HEK293T (cell line): ENCODE measurements around the gene UAP1L1.
A peak's percentile ranks its signal among the peaks of the same experiment; 100 is the strongest.
"Not testable (repeated sequence)": the region's sequence is repeated elsewhere in the genome, so short reads cannot be mapped to it uniquely, and the experiment has no call there.

Experiments used
- CTCF ChIA-PET: fragments of 350-600 bp; formaldehyde crosslinking; extraction: SDS; loops from one replicate; lab custom pipeline; 2021; ENCODE audit warnings: antibody characterized with exemption, inconsistent platforms; lab: Yijun Ruan, JAX
- POLR2A ChIA-PET: fragments of 350-600 bp; formaldehyde crosslinking; extraction: SDS; loops from one replicate; lab custom pipeline; 2020; ENCODE audit warnings: antibody characterized with exemption, inconsistent platforms; lab: Yijun Ruan, JAX
- DNase-seq: peaks from one replicate; pipeline ENCODE4 v3.0.0; 2012; ENCODE audit warnings: mixed read lengths; ENCODE audit errors: extremely low spot score
- ARNT ChIP-seq: fragments of 450-650 bp; IDR thresholded peaks from 2 replicates; pipeline ENCODE4 v1.6.1; 2017; ENCODE audit warnings: mild to moderate bottlenecking
- BHLHE40 ChIP-seq: fragments of 450-650 bp; IDR thresholded peaks from 2 replicates; pipeline ENCODE4 v1.6.1; 2016; ENCODE audit warnings: mild to moderate bottlenecking, moderate library complexity, borderline replicate concordance
- CTBP1 ChIP-seq: fragments of 450-650 bp; IDR thresholded peaks from 2 replicates; pipeline ENCODE4 v1.6.1; 2016; ENCODE audit warnings: borderline replicate concordance
- ELF4 ChIP-seq: fragments of 450-650 bp; IDR thresholded peaks from 2 replicates; pipeline ENCODE4 v1.6.1; 2017; ENCODE audit warnings: antibody characterized with exemption
- FOXA1 ChIP-seq: fragments of 450-650 bp; IDR thresholded peaks from 2 replicates; pipeline ENCODE4 v1.6.1; 2016; ENCODE audit warnings: mild to moderate bottlenecking
- FOXK2 ChIP-seq: fragments of 450-650 bp; IDR thresholded peaks from 2 replicates; pipeline ENCODE4 v1.6.1; 2016; ENCODE audit warnings: mild to moderate bottlenecking
- FOXM1 ChIP-seq: fragments of 450-650 bp; IDR thresholded peaks from 2 replicates; pipeline ENCODE4 v1.6.1; 2017; ENCODE audit warnings: mild to moderate bottlenecking, borderline replicate concordance
- HDGF ChIP-seq: fragments of 450-650 bp; IDR thresholded peaks from 2 replicates; pipeline ENCODE4 v1.6.1; 2017; ENCODE audit warnings: antibody characterized with exemption, borderline replicate concordance
- L3MBTL2 ChIP-seq: fragments of 450-650 bp; conservative IDR thresholded peaks from 2 replicates; pipeline ENCODE4 v1.6.1; 2016; ENCODE audit warnings: mild to moderate bottlenecking
- LEF1 ChIP-seq: fragments of 450-650 bp; IDR thresholded peaks from 2 replicates; pipeline ENCODE4 v1.6.1; 2017; ENCODE audit warnings: mild to moderate bottlenecking, borderline replicate concordance
- NFRKB ChIP-seq: fragments of 450-650 bp; IDR thresholded peaks from 2 replicates; pipeline ENCODE4 v1.6.1; 2016; ENCODE audit warnings: mild to moderate bottlenecking, moderate library complexity
- SP1 ChIP-seq: fragments of 450-650 bp; IDR thresholded peaks from 2 replicates; pipeline ENCODE4 v1.6.1; 2017
- SUZ12 ChIP-seq: fragments of 450-650 bp; IDR thresholded peaks from 2 replicates; pipeline ENCODE4 v1.6.1; 2016; ENCODE audit warnings: mild to moderate bottlenecking
- TARDBP ChIP-seq: fragments of 450-650 bp; IDR thresholded peaks from 2 replicates; pipeline ENCODE4 v1.6.1; 2016
- ZNF384 ChIP-seq: fragments of 450-650 bp; IDR thresholded peaks from 2 replicates; pipeline ENCODE4 v1.6.1; 2016
- TF ChIP-seq, protein P1 (sequence below): fragments of 450-650 bp; IDR thresholded peaks from 2 replicates; pipeline ENCODE4 v1.6.1; 2016

Gene UAP1L1

DNA sequence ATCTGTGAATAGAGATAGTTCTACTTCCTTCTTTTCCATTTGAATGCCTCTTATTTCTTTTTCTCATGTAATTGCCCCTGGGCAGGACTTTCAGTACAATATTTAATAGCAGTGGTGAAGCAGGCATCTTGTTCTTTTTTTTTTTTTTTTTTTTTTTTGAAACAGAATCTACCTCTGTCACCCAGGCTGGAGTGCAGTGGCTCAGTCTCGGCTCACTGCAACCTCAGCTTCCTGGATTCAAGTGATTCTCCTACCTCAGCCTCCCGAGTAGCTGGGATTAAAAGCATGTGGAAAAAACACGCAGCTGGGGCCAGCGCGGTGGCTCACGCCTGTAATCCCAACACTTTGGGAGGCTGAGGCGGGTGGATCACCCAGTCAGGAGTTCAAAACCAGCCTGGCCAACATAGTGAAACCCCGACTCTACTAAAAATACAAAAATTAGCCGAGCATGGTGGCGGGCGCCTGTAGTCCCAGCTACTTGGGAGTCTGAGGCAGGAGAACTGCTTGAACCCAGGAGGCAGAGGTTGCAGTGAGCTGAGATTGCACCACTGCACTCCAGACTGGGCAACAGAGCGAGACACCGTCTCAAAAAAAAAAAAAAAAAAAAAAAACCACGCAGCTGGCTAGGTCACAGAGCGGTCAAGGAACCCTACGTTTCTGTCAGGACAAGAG, 45.6 kb downstream of the UAP1L1 start:
- TF ChIP-seq ZNF384 = peak; percentile 81
- ChIA-PET CTCF (interaction anchor here (1.5 kb wide), 1 partner anchor 114 kb away, joined by 4 read pairs; no protein-coding TSS in a partner anchor), POLR2A (interaction anchor here (1.7 kb wide), 1 partner anchor 15 kb away, joined by 3 read pairs; no protein-coding TSS in a partner anchor)
- DNase-seq = not testable (repeated sequence)

DNA sequence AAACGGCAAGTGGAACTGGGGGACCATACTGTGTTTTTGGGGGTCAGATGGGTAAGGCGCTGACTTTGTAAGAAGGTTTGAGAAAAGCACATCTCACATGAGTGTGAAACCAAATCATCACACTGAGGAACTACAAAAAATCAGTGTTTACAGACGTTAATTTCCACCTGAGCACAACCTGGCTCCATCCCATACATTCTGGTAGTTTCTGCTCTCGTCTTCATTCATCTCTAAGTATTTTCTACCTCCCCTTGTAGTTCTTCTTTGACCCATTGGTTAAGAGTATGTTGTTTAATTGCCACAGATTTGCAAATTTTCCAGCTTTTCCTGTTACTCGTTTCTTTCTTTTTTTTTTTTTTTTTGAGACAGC, 46.1 kb downstream of the UAP1L1 start:
- TF ChIP-seq HDGF = no peak
- TF ChIP-seq ZNF384 = no peak
- no peak for TF ChIP-seq L3MBTL2
- no peak for TF ChIP-seq TARDBP
- no peak for TF ChIP-seq FOXA1
- TF ChIP-seq ELF4 = no peak
- no peak for TF ChIP-seq ARNT
- no peak for TF ChIP-seq SUZ12
- no peak for TF ChIP-seq BHLHE40
- no peak for TF ChIP-seq CTBP1
- no peak for TF ChIP-seq NFRKB
- TF ChIP-seq SP1 = no peak
- no peak for TF ChIP-seq FOXK2
- DNase-seq = no peak
- ChIA-PET CTCF (interaction anchor here (1.5 kb wide), 1 partner anchor 113 kb away, joined by 4 read pairs; no protein-coding TSS in a partner anchor), POLR2A (interaction anchor here (1.7 kb wide), 1 partner anchor 15 kb away, joined by 3 read pairs; no protein-coding TSS in a partner anchor)

DNA sequence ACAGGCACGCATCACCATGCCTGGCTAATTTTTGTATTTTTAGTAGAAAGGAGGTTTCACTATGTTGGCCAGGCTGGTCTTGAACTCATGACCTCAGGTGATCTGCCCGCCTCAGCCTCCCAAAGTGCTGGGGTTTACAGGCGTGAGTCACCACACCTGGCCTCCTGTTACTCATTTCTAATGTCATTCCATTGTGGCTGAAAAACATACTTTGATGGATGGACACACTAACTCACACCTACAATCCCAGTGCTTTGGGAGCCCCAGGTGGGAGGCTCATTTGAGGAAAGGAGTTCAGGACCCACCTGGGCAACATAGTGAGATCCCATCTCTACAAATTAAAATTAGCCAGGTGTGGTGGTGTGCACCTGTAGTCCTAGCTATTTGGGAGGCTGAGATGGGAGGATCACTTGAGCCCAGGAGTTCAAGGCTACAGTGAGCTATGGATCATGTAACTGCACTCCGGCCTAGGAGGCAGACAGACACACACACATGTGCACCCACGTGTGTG, 46.7 kb downstream of the UAP1L1 start:
- DNase-seq, CTCF ChIA-PET: not testable (repeated sequence)
- POLR2A ChIA-PET = interaction anchor here (1.7 kb wide), 1 partner anchor 14 kb away, joined by 3 read pairs; no protein-coding TSS in a partner anchor

DNA sequence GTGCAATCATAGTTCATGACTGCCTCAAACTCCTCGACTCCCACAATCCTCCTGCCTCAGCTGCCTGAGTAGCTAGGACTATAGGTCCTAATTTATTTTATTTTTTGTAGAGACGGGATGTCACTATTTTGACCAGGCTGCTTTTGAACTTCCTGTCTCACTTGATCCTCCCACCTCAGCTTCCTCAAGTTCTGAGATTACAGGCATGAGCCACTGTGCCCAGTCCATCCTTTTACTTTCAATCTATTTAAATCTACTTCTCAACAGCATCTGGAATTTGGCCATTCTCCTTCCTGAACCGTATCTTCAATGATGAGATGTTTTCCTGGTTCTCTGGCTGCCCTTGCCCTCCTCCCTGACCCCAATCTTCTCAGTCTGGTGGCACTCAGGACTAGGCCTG, 49.5 kb downstream of the UAP1L1 start:
- TF ChIP-seq ELF4 (no peak), ZNF384 (no peak), SP1 (no peak), FOXK2 (no peak), LEF1 (no peak), SUZ12 (no peak), TARDBP (no peak), L3MBTL2 (no peak), BHLHE40 (no peak), FOXA1 (no peak)
- TF ChIP-seq, protein P1, sequence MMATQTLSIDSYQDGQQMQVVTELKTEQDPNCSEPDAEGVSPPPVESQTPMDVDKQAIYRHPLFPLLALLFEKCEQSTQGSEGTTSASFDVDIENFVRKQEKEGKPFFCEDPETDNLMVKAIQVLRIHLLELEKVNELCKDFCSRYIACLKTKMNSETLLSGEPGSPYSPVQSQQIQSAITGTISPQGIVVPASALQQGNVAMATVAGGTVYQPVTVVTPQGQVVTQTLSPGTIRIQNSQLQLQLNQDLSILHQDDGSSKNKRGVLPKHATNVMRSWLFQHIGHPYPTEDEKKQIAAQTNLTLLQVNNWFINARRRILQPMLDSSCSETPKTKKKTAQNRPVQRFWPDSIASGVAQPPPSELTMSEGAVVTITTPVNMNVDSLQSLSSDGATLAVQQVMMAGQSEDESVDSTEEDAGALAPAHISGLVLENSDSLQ = no peak
- POLR2A ChIA-PET = interaction anchor here (1.5 to 3.4 kb wide), 2 partner anchors 13 to 23 kb away, joined by 4 to 12 read pairs; no protein-coding TSS in a partner anchor
- CTCF ChIA-PET = interaction anchor here (0.7 to 1.3 kb wide), 2 partner anchors 82 to 110 kb away, joined by 3 to 4 read pairs; no protein-coding TSS in a partner anchor
- no peak for DNase-seq

DNA sequence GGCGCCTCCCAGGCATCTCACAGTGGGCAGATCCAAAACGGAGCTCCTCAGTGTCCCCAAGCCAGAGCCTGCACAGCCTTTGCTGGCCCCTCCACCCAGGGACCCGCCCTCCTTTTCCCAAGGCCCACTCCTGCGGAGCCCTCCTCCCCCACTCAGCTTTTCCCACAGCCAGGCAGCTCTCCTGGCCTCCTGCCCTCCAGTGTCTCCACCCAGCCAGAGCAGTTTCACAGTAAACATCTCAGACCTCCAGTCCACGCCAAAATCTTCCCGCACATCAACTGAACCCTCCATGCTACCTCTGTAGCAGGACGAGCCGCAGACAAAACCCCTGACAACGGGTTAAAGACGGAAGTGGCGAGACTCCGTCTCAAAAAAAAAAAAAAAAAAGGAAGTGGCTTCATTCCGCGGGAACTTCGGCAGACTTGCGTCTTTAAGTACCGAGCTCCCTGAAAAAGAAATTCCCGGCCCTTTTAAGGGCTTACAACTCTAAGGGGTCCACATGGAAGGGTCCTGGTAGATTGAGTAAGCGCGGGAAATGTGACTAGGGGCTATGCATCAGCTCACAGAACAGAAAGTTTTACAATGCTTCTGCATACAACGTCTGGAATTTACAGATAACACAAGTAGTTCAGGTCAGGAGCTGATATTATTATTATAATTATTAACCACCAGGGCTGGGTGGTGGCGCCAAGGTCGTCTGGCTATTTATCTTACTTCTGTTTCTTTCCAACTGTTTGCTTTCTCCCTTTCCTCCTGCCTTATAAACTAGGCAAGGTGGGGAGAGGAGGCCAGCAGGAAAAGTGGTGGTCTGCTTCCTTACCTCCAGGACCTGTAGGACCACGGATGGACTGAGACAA, 50.2 kb downstream of the UAP1L1 start:
- DNase-seq = no peak
- ChIA-PET CTCF (interaction anchor here (0.7 kb wide), 1 partner anchor 81 kb away, joined by 4 read pairs; no protein-coding TSS in a partner anchor), POLR2A (interaction anchor here (0.9 to 3.4 kb wide), 3 partner anchors 12 to 115 kb away, joined by 3 to 12 read pairs (median 4); no protein-coding TSS in a partner anchor)
- TF ChIP-seq TARDBP = no peak
- TF ChIP-seq ZNF384 = peak; percentile 93

DNA sequence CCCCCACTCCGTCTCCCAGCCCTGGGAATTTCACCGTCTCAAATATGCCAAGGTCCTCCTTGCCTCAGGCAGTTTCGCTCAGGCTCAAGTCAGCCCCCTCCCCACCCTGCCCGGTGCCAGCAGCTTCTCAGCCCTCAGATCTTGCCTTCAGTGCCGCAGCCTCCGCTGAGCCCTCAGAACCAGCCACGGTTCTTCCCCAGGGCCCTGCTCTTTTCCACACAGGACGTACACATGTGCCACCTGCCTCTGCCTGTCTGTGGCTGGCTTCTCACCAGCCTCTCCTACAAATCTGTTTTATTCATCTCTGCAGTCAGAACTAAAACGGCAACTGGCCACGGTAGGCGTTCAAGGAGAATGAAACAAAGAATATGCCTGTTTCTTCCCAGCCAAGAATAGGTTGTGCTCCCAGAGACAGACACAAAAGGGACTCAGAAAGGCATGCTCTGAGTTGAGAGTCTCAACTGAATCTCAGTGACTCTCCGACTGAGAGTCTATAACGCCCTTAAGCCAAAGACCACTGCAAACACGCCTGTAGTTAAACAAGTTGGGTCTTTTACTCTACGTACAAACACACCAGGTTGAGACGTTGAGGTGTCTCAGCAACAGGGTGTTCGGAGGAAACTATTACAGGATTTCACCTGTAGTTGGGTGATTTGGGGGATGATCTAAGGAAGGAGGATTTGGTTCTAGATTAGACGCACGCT, 51.0 kb downstream of the UAP1L1 start:
- POLR2A ChIA-PET = interaction anchor here (0.9 to 3.4 kb wide), 4 partner anchors 11 to 114 kb away, joined by 3 to 12 read pairs (median 6); partner anchors contain the start of gene TPRN
- CTCF ChIA-PET = interaction anchor here (2.4 kb wide), 1 partner anchor 108 kb away, joined by 8 read pairs; no protein-coding TSS in a partner anchor
- TF ChIP-seq ELF4 (no peak), BHLHE40 (no peak), ARNT (no peak), LEF1 (no peak), FOXA1 (no peak), SP1 (no peak), L3MBTL2 (no peak), CTBP1 (no peak), NFRKB (no peak), SUZ12 (no peak), ZNF384 (no peak), FOXK2 (no peak), FOXM1 (no peak)
- TF ChIP-seq, protein P1 = no peak
- no peak for DNase-seq
